SJCRH30 (cell line): ENCODE results near the gene MAP3K3. TPM values are rescaled to one million over a fixed set of nuclear protein-coding genes. Genes with fewer than 3 reads are reported as not detected.

ENCODE experiments used
- DNase-seq, 2 experiments: peaks; one replicate each; pipeline ENCODE4 v3.0.0-alpha.2; 2015 to 2020
- H3K27ac ChIP-seq: fragments of 250-450 bp; sonication (Bioruptor Pico); 2 replicates; pipeline ENCODE4 v1.5.1; 2020; ENCODE audit warnings: mild to moderate bottlenecking, moderate library complexity
- H3K27me3 ChIP-seq: fragments of 250-450 bp; sonication (Bioruptor Pico); 2 replicates; pipeline ENCODE4 v1.5.1; 2020; ENCODE audit warnings: mild to moderate bottlenecking, moderate library complexity
- H3K36me3 ChIP-seq: fragments of 250-450 bp; sonication (Bioruptor Pico); 2 replicates; pipeline ENCODE4 v1.5.1; 2020; ENCODE audit warnings: mild to moderate bottlenecking, moderate library complexity
- H3K4me1 ChIP-seq: fragments of 250-450 bp; sonication (Bioruptor Pico); 2 replicates; pipeline ENCODE4 v1.5.1; 2020; ENCODE audit warnings: mild to moderate bottlenecking, moderate library complexity
- H3K4me3 ChIP-seq: fragments of 250-450 bp; sonication (Bioruptor Pico); 2 replicates; pipeline ENCODE4 v1.5.1; 2020; ENCODE audit warnings: mild to moderate bottlenecking, moderate library complexity
- H3K9me3 ChIP-seq: fragments of 250-450 bp; sonication (Bioruptor Pico); replicated peaks from 2 replicates; pipeline ENCODE4 v1.5.1; 2020; ENCODE audit warnings: mild to moderate bottlenecking, moderate library complexity
- total RNA-seq: library from RNA; depleted of rRNA; stranded (reverse); fragments of >200 nt; shearing (Covaris generic); gene quantifications from 2 replicates; pipeline ENCODE4 v1.2.3, GENCODE V29; 2014

Gene MAP3K3
- total RNA-seq, 1 experiment from 2014 or later: 25.9 TPM

DNA sequence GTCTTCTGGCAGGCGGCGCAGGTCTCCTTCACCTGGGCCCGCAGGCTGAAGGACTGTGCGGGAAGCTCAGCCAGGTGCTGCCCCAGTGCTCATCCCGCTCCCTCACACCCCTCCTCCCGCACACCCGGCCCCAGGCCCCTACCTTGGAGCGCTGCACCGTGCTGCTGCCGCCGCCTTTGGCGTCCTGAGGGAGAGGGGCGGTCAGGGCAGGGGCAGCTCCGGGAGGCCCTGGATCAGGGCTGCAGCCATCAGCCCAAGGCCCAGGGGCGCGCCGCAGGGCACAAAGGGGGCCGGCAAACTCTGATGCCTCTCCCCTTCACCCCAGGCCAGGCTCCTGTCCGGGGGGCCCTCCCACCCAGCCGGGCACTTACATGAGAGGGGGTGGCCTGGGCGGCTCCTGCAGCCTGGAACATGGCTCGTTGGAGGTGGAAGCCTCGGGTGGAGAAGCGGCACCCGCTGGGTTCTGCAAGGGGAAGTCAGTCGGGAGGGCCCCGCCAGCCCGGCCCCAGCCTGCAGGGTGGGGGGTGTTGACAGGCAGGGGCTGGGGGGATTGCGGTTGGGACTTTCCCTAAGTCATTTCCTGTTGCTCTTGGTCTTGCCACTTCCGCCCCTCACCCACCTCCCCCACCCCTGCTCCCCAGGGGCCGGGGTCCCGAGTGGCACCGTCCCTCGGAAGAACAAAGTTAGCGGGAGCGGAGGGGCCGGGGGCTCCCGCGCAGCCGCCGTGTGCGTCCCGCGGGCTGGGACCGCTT, 76.8 kb downstream of the MAP3K3 start:
- no peaks in the 10 kb centered on the region for H3K9me3 ChIP-seq
- no peaks in the 10 kb centered on the region for H3K36me3 ChIP-seq
- DNase-seq: peak; percentile 55 to 60
- H3K27ac ChIP-seq: peak overlapping the region; percentile 45; the same call in 1 of the 2 replicates
- no peaks in the 10 kb centered on the region; the same call in 1 of the 2 replicates for H3K4me1 ChIP-seq
- peak overlapping the region; percentile 97 for H3K4me3 ChIP-seq
- no peaks in the 10 kb centered on the region for H3K27me3 ChIP-seq

- Histone ChIP-seq H3K27me3 (no peaks in the 10 kb centered on the region), H3K4me1 (no peaks in the 10 kb centered on the region; the same call in 1 of the 2 replicates), H3K36me3 (no peaks in the 10 kb centered on the region), H3K4me3 (peak within 1 kb of the TSS; percentile 97), H3K9me3 (no peaks in the 10 kb centered on the region), H3K27ac (peak within 1 kb of the TSS; percentile 67)
- DNase-seq: peak; percentile 63 to 66
Measured at GRCh38 chr17:63699638-63700527, 77.7 kb downstream of the MAP3K3 start, which contains the start of gene LIMD2. Gene LIMD2 (minus strand): TSS chr17:63700125. CDS start chr17:63699298, 827 bp downstream.

- Histone ChIP-seq H3K4me3 (peak overlapping the region; percentile 97), H3K9me3 (no peaks in the 10 kb centered on the region), H3K27ac (peak overlapping the region; percentile 67), H3K4me1 (no peaks in the 10 kb centered on the region; the same call in 1 of the 2 replicates), H3K27me3 (no peaks in the 10 kb centered on the region), H3K36me3 (no peaks in the 10 kb centered on the region)
- peak; percentile 46 to 53 for DNase-seq
Measured at GRCh38 chr17:63700528-63701455, 78.6 kb downstream of the MAP3K3 start.

DNA sequence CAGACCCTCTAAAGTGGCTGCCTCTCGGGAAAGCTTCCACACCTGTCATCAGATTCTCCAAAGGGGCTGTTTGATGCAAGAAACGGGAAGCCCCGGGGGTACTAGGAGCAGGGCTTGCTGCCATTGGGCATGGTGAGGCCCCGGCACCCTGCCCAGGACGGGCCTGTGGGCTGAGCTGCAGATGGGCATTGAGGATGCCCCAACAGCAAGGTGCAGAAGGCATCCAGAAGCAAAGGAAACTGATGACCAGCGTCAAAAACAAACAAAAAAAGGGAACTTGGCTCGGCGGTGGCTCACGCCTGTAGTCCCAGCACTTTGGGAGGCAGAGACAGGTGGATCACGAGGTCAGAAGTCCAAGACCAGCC, 79.2 kb downstream of the MAP3K3 start:
- H3K4me3 ChIP-seq: peak overlapping the region; percentile 97
- no peak for DNase-seq
- H3K9me3 ChIP-seq: no peaks in the 10 kb centered on the region
- H3K4me1 ChIP-seq: no peaks in the 10 kb centered on the region; the same call in 1 of the 2 replicates
- no peaks in the 10 kb centered on the region for H3K27me3 ChIP-seq
- H3K36me3 ChIP-seq: no peaks in the 10 kb centered on the region
- no peak overlapping the region for H3K27ac ChIP-seq

DNA sequence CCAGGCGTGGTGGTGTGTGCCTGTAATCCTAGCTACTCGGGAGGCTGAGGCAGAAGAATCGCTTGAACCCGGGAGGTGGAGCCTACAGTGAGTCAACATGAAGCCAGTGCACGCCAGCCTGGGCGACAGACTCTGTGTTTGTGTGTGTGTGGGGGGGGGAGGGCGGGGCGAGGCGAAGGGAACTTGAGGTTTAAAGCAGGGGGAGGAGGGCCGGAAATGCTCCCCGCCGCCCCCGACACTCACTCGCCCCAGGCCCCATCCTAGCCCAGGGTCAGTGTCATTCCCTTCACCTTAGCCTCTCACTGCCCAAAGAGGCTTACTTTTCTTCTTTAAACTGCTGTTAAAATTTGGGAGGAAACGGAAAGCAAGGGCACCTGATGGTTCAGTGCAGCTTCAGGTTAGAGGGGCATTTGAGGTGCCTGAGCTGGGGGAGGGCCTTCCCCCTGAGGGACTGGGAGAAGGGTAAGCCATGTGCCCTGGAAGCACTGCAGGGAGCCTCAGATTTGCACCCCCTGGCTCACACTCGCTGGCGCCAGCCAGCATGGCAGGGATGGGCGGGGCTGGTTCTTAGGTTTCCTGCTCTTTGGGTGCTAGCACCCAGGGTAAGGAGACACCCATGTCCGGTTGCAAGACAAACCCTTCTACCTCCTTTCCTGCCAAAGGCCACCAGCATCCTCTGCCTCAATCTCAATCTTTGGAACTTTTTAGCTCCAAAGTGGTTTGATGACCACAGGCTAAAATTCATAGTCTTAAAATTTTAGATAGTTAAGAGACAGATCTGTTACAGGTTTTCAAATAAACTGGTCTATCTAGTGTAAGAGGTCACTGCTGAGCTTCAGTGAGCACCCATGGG, 79.9 kb downstream of the MAP3K3 start:
- Histone ChIP-seq H3K4me1 (no peaks in the 10 kb centered on the region; the same call in 1 of the 2 replicates), H3K36me3 (no peaks in the 10 kb centered on the region)
- no peak for DNase-seq

DNA sequence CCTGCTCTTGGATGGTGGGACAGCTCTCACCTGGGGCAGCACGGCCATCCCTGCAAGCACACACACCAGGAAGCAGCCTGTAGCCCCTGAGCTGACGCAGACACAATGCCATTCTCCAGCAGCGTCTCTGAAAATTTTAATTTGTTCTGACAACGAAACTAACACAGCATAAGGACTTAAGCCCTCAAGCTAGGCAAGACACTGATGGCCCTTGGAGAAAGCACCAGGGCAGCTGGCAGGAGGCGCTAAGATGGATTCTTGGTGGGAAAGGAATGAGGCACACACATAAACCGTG, 80.5 kb downstream of the MAP3K3 start:
- H3K9me3 ChIP-seq: no peaks in the 10 kb centered on the region
- no peaks in the 10 kb centered on the region for H3K36me3 ChIP-seq
- DNase-seq: no peak
- H3K4me1 ChIP-seq: no peaks in the 10 kb centered on the region; the same call in 1 of the 2 replicates
- H3K27ac ChIP-seq: no peak overlapping the region
- no peaks in the 10 kb centered on the region for H3K27me3 ChIP-seq
- H3K4me3 ChIP-seq: no peak overlapping the region

More for the DNA sequence above, 79.9 kb downstream of the MAP3K3 start:
- H3K4me3 ChIP-seq: no peak overlapping the region
- H3K27me3 ChIP-seq: no peaks in the 10 kb centered on the region
- no peak overlapping the region for H3K27ac ChIP-seq
- no peaks in the 10 kb centered on the region for H3K9me3 ChIP-seq

GRCh38 chr17:63703029-63703428, 80.8 kb downstream of the MAP3K3 start:
- no peaks in the 10 kb centered on the region; the same call in 1 of the 2 replicates for H3K4me1 ChIP-seq
- H3K4me3 ChIP-seq: no peak overlapping the region
- no peaks in the 10 kb centered on the region; the same call in 1 of the 2 replicates for H3K36me3 ChIP-seq
- no peaks in the 10 kb centered on the region for H3K27me3 ChIP-seq
- no peaks in the 10 kb centered on the region for H3K9me3 ChIP-seq
- no peak for DNase-seq
- no peak overlapping the region for H3K27ac ChIP-seq

- Histone ChIP-seq H3K27ac (no peak overlapping the region), H3K27me3 (no peaks in the 10 kb centered on the region), H3K36me3 (peaks cover 2% of the 10 kb centered on the region; the same call in 1 of the 2 replicates), H3K9me3 (no peaks in the 10 kb centered on the region), H3K4me3 (no peak overlapping the region), H3K4me1 (no peaks in the 10 kb centered on the region; the same call in 1 of the 2 replicates)
- no peak for DNase-seq
Measured at GRCh38 chr17:63703556-63704258, 81.5 kb downstream of the MAP3K3 start.

DNA sequence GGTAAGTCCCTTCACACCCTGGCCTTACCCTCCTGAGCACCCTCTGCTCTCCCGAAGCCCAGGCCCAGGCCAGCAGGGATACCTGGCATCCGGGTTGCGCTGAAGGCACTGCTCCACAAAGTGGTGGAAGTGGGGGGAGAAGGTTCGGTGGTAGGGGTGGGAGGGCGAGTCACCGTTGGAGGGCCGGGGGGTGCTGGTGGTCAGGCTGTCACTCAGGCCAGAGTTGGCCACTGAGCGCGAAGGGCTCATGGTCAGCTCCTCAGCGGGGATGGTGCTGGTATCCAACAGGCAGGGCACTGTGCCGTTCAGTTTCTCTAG, 82.0 kb downstream of the MAP3K3 start:
- Histone ChIP-seq H3K4me1 (no peaks in the 10 kb centered on the region), H3K36me3 (peaks cover 2% of the 10 kb centered on the region), H3K4me3 (no peak overlapping the region), H3K27me3 (no peaks in the 10 kb centered on the region), H3K27ac (no peak overlapping the region), H3K9me3 (no peaks in the 10 kb centered on the region)
- no peak for DNase-seq

DNA sequence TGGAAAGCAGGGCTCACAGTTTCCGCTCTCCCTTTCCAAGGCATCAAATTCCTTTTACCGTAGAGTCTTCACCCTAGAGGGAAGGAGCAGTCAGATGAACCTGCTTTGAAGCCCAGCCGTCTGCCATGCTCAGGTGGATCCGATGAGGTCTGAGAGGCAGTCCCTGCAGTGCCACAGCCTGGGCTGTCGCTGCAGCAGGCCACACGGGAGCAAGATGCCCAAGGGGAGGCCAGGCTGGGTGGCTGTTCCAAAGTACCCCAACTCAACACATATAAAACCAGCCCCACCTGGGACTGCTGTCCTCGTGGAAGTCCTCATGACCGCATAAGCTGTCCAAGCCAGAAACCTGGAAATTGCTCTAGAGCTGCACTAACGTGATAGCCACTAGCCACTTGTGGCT, 82.6 kb downstream of the MAP3K3 start:
- peaks cover 2% of the 10 kb centered on the region for H3K36me3 ChIP-seq
- H3K27me3 ChIP-seq: no peaks in the 10 kb centered on the region
- H3K4me3 ChIP-seq: no peak overlapping the region
- DNase-seq: no peak
- no peaks in the 10 kb centered on the region for H3K4me1 ChIP-seq
- no peaks in the 10 kb centered on the region for H3K9me3 ChIP-seq
- H3K27ac ChIP-seq: no peak overlapping the region

DNA sequence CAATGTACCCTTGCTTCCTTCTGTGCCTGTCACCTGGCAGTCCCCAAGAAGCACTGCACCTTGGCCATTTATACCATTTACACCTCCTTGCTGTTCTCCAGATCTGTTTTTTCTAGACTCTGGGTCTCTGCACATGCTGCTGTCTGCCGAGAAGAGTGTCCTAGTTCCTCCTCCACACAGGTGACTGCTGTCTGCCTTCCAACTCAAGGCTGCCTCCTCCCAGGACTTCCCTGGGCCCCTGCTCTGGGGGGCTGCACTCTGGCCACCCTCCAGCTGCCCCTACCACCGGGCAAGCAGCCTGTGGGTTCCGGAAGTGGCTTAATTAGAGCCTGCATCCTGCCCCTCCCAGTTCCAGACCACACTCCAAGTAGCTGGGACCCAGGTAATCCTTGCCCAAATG, 83.4 kb downstream of the MAP3K3 start:
- no peaks in the 10 kb centered on the region for H3K27me3 ChIP-seq
- no peaks in the 10 kb centered on the region for H3K4me1 ChIP-seq
- DNase-seq: no peak
- no peak overlapping the region for H3K4me3 ChIP-seq
- no peaks in the 10 kb centered on the region for H3K9me3 ChIP-seq
- no peak overlapping the region for H3K27ac ChIP-seq
- peaks cover 2% of the 10 kb centered on the region for H3K36me3 ChIP-seq

DNA sequence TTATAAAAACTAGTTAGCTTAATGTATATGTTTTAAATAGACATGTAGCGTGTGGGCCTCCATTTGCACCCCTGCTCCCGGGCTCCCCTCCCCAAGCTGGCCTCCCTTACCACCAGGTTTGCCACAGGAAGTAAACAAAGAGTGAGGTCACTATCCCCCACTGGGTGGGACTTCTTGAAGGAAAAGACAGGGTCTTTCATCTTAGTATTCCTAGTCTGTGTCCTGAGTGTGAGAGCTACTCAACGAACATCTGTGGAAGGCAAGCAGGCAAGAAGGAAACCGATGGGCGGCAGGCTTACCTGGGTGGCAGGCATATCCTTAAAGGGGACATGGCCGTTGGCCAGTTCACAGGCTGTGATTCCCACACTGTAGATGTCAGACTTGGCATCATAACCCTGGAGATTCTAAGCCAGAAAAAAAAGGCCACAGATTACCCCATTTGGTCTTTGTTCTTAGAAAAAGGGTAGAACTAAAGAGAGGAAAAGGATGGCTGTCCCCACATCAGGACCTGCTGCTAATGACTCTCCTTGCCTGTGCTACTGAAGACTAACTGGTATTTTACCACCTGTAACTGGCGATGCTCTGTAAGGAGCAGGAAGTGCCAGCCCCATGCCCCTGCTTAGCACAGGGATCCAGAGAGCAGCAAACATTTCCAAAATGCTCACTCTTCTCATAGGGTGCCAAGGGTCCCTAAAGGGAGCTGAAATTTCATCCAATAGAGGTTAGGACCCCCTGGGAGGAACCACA, 84.3 kb downstream of the MAP3K3 start:
- no peak overlapping the region for H3K4me3 ChIP-seq
- DNase-seq: no peak
- H3K36me3 ChIP-seq: peaks cover 2% of the 10 kb centered on the region
- H3K4me1 ChIP-seq: no peaks in the 10 kb centered on the region
- no peaks in the 10 kb centered on the region for H3K9me3 ChIP-seq
- no peak overlapping the region for H3K27ac ChIP-seq
- no peaks in the 10 kb centered on the region for H3K27me3 ChIP-seq

- Histone ChIP-seq H3K36me3 (peaks cover 2% of the 10 kb centered on the region), H3K9me3 (no peaks in the 10 kb centered on the region), H3K27ac (no peak overlapping the region), H3K4me3 (no peak overlapping the region), H3K4me1 (no peaks in the 10 kb centered on the region), H3K27me3 (no peaks in the 10 kb centered on the region)
- no peak for DNase-seq
Measured at GRCh38 chr17:63707151-63707550, 84.9 kb downstream of the MAP3K3 start.
